ENCODE measurements around the gene PNMA8B. TPM values are rescaled to one million over a fixed set of nuclear protein-coding genes. Genes with fewer than 3 reads are reported as not detected.

PNMA8B gene
- total RNA-seq, 6 donors from 2014 or later, result 0.39 to 2.7 (median 1.6) TPM

- DNase-seq (no peak), ATAC-seq (ENCODE audit: low FRiP score in 2 of 2) (no peak)
- Histone ChIP-seq H3K9me3 (no peaks in the 10 kb centered on the region), H3K27me3 (no peaks in the 10 kb centered on the region), H3K36me3 (no peaks in the 10 kb centered on the region), H3K4me3 (no peak overlapping the region), H3K27ac (no peak overlapping the region), H3K4me1 (no peaks in the 10 kb centered on the region)
- no peak for TF ChIP-seq EP300 (IDR thresholded peaks at IDR 0.05)
- TF ChIP-seq CTCF (IDR thresholded peaks at IDR 0.05), result no peak
- no peak for TF ChIP-seq POLR2A (IDR thresholded peaks at IDR 0.05)
- no peak for TF ChIP-seq POLR2AphosphoS5 (IDR thresholded peaks at IDR 0.05)
- 90 to 94% methylated on average over 7 of the region's 7 CpGs for WGBS, 2 donors
Observed at GRCh38 chr19:46536391-46536790, 40.7 kb upstream of the PNMA8B start.

GRCh38 chr19:46533621-46534081 lies 38.0 kb upstream of the PNMA8B start:
- peak in 1 of 2 donors; percentile 62 for DNase-seq
- Histone ChIP-seq H3K27ac (no peak overlapping the region), H3K4me1 (peaks cover 12 to 19% (median 14%) of the 10 kb centered on the region in 4 donors), H3K9me3 (no peaks in the 10 kb centered on the region), H3K36me3 (no peaks in the 10 kb centered on the region), H3K27me3 (no peaks in the 10 kb centered on the region), H3K4me3 (no peak overlapping the region)
- TF ChIP-seq EP300 (IDR thresholded peaks at IDR 0.05), result no peak
- no peak for TF ChIP-seq POLR2A (IDR thresholded peaks at IDR 0.05)
- no peak for TF ChIP-seq POLR2AphosphoS5 (IDR thresholded peaks at IDR 0.05)
- no peak for ATAC-seq (ENCODE audit: low FRiP score in 2 of 2)
- WGBS, 2 donors, result 87 to 88% methylated on average over 6 to 16 of the region's 16 CpGs

- H3K27me3 ChIP-seq, result no peaks in the 10 kb centered on the region
- TF ChIP-seq POLR2A (IDR thresholded peaks at IDR 0.05) (no peak), POLR2AphosphoS5 (IDR thresholded peaks at IDR 0.05) (no peak), CTCF (IDR thresholded peaks at IDR 0.05) (no peak), EP300 (IDR thresholded peaks at IDR 0.05) (no peak)
- 65 to 75% methylated on average over 8 to 12 of the region's 12 CpGs for WGBS, 2 donors
- no peak overlapping the region for H3K4me3 ChIP-seq
- no peaks in the 10 kb centered on the region for H3K36me3 ChIP-seq
- DNase-seq (no peak), ATAC-seq (ENCODE audit: low FRiP score in 2 of 2) (no peak)
- H3K27ac ChIP-seq, result no peak overlapping the region
- H3K9me3 ChIP-seq, result no peaks in the 10 kb centered on the region
- peaks cover 12 to 19% (median 14%) of the 10 kb centered on the region in 4 donors for H3K4me1 ChIP-seq
Observed at GRCh38 chr19:46533078-46533620, 37.5 kb upstream of the PNMA8B start.

GRCh38 chr19:46530636-46531035 lies 35.0 kb upstream of the PNMA8B start:
- no peaks in the 10 kb centered on the region for H3K36me3 ChIP-seq
- H3K4me3 ChIP-seq, result no peak overlapping the region
- H3K9me3 ChIP-seq, result no peaks in the 10 kb centered on the region
- TF ChIP-seq CTCF (IDR thresholded peaks at IDR 0.05) (no peak), POLR2AphosphoS5 (IDR thresholded peaks at IDR 0.05) (no peak), POLR2A (IDR thresholded peaks at IDR 0.05) (no peak), EP300 (IDR thresholded peaks at IDR 0.05) (no peak)
- 47 to 64% methylated on average over 1 of the region's 1 CpG for WGBS, 2 donors
- H3K27ac ChIP-seq, result no peak overlapping the region
- peaks cover 12 to 19% (median 14%) of the 10 kb centered on the region in 4 donors for H3K4me1 ChIP-seq
- no peaks in the 10 kb centered on the region for H3K27me3 ChIP-seq
- DNase-seq, result no peak
- ATAC-seq (ENCODE audit: low FRiP score in 2 of 2), result peak; percentile 5 to 28

- H3K27me3 ChIP-seq, result no peaks in the 10 kb centered on the region
- WGBS, 2 donors, result 7 to 13% methylated on average over 13 of the region's 13 CpGs
Observed at GRCh38 chr19:46529622-46530451, 34.2 kb upstream of the PNMA8B start.

More at GRCh38 chr19:46529622-46530451, 34.2 kb upstream of the PNMA8B start:
- H3K4me1 ChIP-seq, result peaks cover 12 to 19% (median 14%) of the 10 kb centered on the region in 4 donors
- DNase-seq, result peak; percentile 46 to 79
- H3K9me3 ChIP-seq, result no peaks in the 10 kb centered on the region
- H3K4me3 ChIP-seq, result no peak overlapping the region
- ATAC-seq (ENCODE audit: low FRiP score in 2 of 2), result peak; percentile 70 to 89
- H3K27ac ChIP-seq, result peak overlapping the region in 1 of 4 donors; percentile 30
- TF ChIP-seq POLR2AphosphoS5 (IDR thresholded peaks at IDR 0.05) (peak; percentile 26 to 43), EP300 (IDR thresholded peaks at IDR 0.05) (peak in 2 of 4 donors; percentile 24 to 29), POLR2A (IDR thresholded peaks at IDR 0.05) (peak in 1 of 4 donors; percentile 21), CTCF (IDR thresholded peaks at IDR 0.05) (peak; percentile 76 to 91 (median 85))
- no peaks in the 10 kb centered on the region for H3K36me3 ChIP-seq
